Thymus (tissue), 11 donors: ENCODE measurements around the gene PET117. TPM values are rescaled to one million over a fixed set of nuclear protein-coding genes. Genes with fewer than 3 reads are reported as not detected.
"Not testable (repeated sequence)": the region's sequence is repeated elsewhere in the genome, so short reads cannot be mapped to it uniquely, and the experiment has no call there.

ENCODE experiments used
- DNase-seq, 9 donors: peaks; one replicate each; pipeline ENCODE4 v3.0.0-alpha.2; 2013; ENCODE audit warnings: low spot score in 9 of 9, low read depth in 6 of 9, missing footprints in 1 of 9
- H3K27ac ChIP-seq, 2 donors: one replicate each; pipeline ENCODE4 v1.5.1; 2013; ENCODE audit warnings: control low read depth in 1 of 2, low read depth in 1 of 2, low read length in 1 of 2, mild to moderate bottlenecking in 1 of 2, moderate library complexity in 1 of 2
- H3K27me3 ChIP-seq, 2 donors: one replicate each; pipeline ENCODE4 v1.5.1; 2013; ENCODE audit warnings: low read length in 1 of 2; ENCODE audit not compliant: control insufficient read depth in 2 of 2, insufficient read depth in 1 of 2
- H3K36me3 ChIP-seq, 2 donors: one replicate each; pipeline ENCODE4 v1.5.1; 2013; ENCODE audit warnings: low read length in 1 of 2, mild to moderate bottlenecking in 1 of 2, moderate library complexity in 1 of 2; ENCODE audit not compliant: control insufficient read depth in 2 of 2, insufficient read depth in 2 of 2
- H3K4me1 ChIP-seq, 2 donors: one replicate each; pipeline ENCODE4 v1.5.1; 2013; ENCODE audit warnings: low read length in 2 of 2; ENCODE audit not compliant: control insufficient read depth in 2 of 2, insufficient read depth in 2 of 2
- H3K4me3 ChIP-seq, 2 donors: one replicate each; pipeline ENCODE4 v1.5.1; 2013; ENCODE audit warnings: low read length in 2 of 2, control low read depth in 1 of 2, mild to moderate bottlenecking in 1 of 2
- H3K9me3 ChIP-seq, 2 donors: one replicate each; pipeline ENCODE4 v1.5.1; 2013; ENCODE audit warnings: low read length in 1 of 2, mild to moderate bottlenecking in 1 of 2; ENCODE audit not compliant: control insufficient read depth in 2 of 2, insufficient read depth in 1 of 2
- WGBS: extraction: QIAGEN DNeasy Blood & Tissue Kit; methylation state at CpG from one replicate; pipeline ENCODE4 v1.1.7; 2013; 5-methylcytosine and 5-hydroxymethylcytosine counted together
- polyA plus RNA-seq: library from polyadenylated mRNA; stranded (reverse); fragments of 200-250 nt; gene quantifications from one replicate; pipeline ENCODE4 v1.2.3, GENCODE V29; 2013
- total RNA-seq: library from RNA; stranded (reverse); fragments of 120-200 nt; gene quantifications from one replicate; pipeline ENCODE4 v1.2.4, GENCODE V29; 2013
- donor health status: healthy.

PET117 gene
- total and polyA plus RNA-seq, 2 donors = 11.4 to 11.9 TPM

- no peaks in the 10 kb centered on the region for H3K27me3 ChIP-seq
- H3K27ac ChIP-seq = no peak overlapping the region
- H3K36me3 ChIP-seq = peaks cover 11 to 12% of the 10 kb centered on the region in 2 donors
- WGBS = 97% methylated on average over 2 of the region's 2 CpGs
- no peaks in the 10 kb centered on the region for H3K4me1 ChIP-seq
- no peak for DNase-seq
- H3K4me3 ChIP-seq = no peak overlapping the region
- H3K9me3 ChIP-seq = no peaks in the 10 kb centered on the region
Observed at GRCh38 chr20:18172379-18172778, 34.7 kb downstream of the PET117 start.

GRCh38 chr20:18174906-18175683 lies 37.4 kb downstream of the PET117 start:
- Histone ChIP-seq H3K4me1 (no peaks in the 10 kb centered on the region), H3K27ac (no peak overlapping the region), H3K27me3 (no peaks in the 10 kb centered on the region), H3K36me3 (peaks cover 11 to 12% of the 10 kb centered on the region in 2 donors), H3K4me3 (no peak overlapping the region), H3K9me3 (peaks cover 0 to 4% of the 10 kb centered on the region in 2 donors)
- WGBS = 96% methylated on average over 14 of the region's 14 CpGs
- no peak for DNase-seq

- DNase-seq = no peak
- Histone ChIP-seq H3K9me3 (peaks cover 0 to 4% of the 10 kb centered on the region in 2 donors), H3K4me3 (no peak overlapping the region), H3K27me3 (no peaks in the 10 kb centered on the region), H3K27ac (no peak overlapping the region), H3K36me3 (peaks cover 9 to 12% of the 10 kb centered on the region in 2 donors), H3K4me1 (no peaks in the 10 kb centered on the region)
- WGBS = 84% methylated on average over 8 of the region's 8 CpGs
Observed at GRCh38 chr20:18176318-18176785, 38.7 kb downstream of the PET117 start.

- DNase-seq, H3K27ac ChIP-seq, H3K4me1 ChIP-seq, H3K4me3 ChIP-seq, H3K27me3 ChIP-seq, H3K9me3 ChIP-seq: not testable (repeated sequence)
- H3K36me3 ChIP-seq = peaks cover 15 to 23% of the 10 kb centered on the region in 2 donors
Observed at GRCh38 chr20:18180366-18180765, 42.7 kb downstream of the PET117 start.

GRCh38 chr20:18180815-18181214 lies 43.2 kb downstream of the PET117 start:
- WGBS = 100% methylated on average over 1 of the region's 1 CpG
- Histone ChIP-seq H3K4me1 (no peaks in the 10 kb centered on the region), H3K27ac (no peak overlapping the region), H3K27me3 (no peaks in the 10 kb centered on the region), H3K9me3 (peaks cover 1 to 4% of the 10 kb centered on the region in 2 donors), H3K36me3 (peaks cover 14 to 25% of the 10 kb centered on the region in 2 donors), H3K4me3 (no peak overlapping the region)
- DNase-seq = no peak

GRCh38 chr20:18187020-18187419 lies 49.4 kb downstream of the PET117 start:
- H3K36me3 ChIP-seq = peaks cover 22 to 40% of the 10 kb centered on the region in 2 donors
- no peaks in the 10 kb centered on the region for H3K27me3 ChIP-seq
- no peaks in the 10 kb centered on the region for H3K4me1 ChIP-seq
- 95% methylated on average over 5 of the region's 5 CpGs for WGBS
- no peak for DNase-seq
- peaks cover 0 to 1% of the 10 kb centered on the region in 2 donors for H3K9me3 ChIP-seq
- no peak overlapping the region for H3K27ac ChIP-seq
- no peak overlapping the region for H3K4me3 ChIP-seq

- H3K27me3 ChIP-seq = no peaks in the 10 kb centered on the region
- H3K4me3 ChIP-seq = no peak overlapping the region
- no peak overlapping the region for H3K27ac ChIP-seq
- WGBS = 88% methylated on average over 3 of the region's 3 CpGs
- H3K9me3 ChIP-seq = no peaks in the 10 kb centered on the region
- H3K4me1 ChIP-seq = no peaks in the 10 kb centered on the region
- no peak for DNase-seq
- peaks cover 19 to 33% of the 10 kb centered on the region in 2 donors for H3K36me3 ChIP-seq
Observed at GRCh38 chr20:18188434-18188833, 50.8 kb downstream of the PET117 start.

- no peaks in the 10 kb centered on the region for H3K9me3 ChIP-seq
- peak overlapping the region in 1 of 2 donors; percentile 11 for H3K27ac ChIP-seq
- WGBS = 96% methylated on average over 3 of the region's 3 CpGs
- DNase-seq = no peak
- no peaks in the 10 kb centered on the region for H3K27me3 ChIP-seq
- no peak overlapping the region for H3K4me3 ChIP-seq
- peaks cover 14 to 17% of the 10 kb centered on the region in 2 donors for H3K36me3 ChIP-seq
- no peaks in the 10 kb centered on the region for H3K4me1 ChIP-seq
Observed at GRCh38 chr20:18190338-18191233, 52.9 kb downstream of the PET117 start.

- H3K9me3 ChIP-seq = no peaks in the 10 kb centered on the region
- DNase-seq = no peak
- no peaks in the 10 kb centered on the region for H3K4me1 ChIP-seq
- no peak overlapping the region for H3K4me3 ChIP-seq
- WGBS = 96% methylated on average over 1 of the region's 1 CpG
- H3K27me3 ChIP-seq = no peaks in the 10 kb centered on the region
- H3K36me3 ChIP-seq = peaks cover 10% of the 10 kb centered on the region in 2 donors
- no peak overlapping the region for H3K27ac ChIP-seq
Observed at GRCh38 chr20:18191306-18191705, 53.6 kb downstream of the PET117 start.
